Bone marrow (tissue), 2 donors: ENCODE measurements around the gene FAM170B.

Experiments used
- DNase-seq, 2 donors: peaks; one replicate each; lab custom pipeline; 2025; lab: John Stamatoyannopoulos, UW

Gene FAM170B

DNA sequence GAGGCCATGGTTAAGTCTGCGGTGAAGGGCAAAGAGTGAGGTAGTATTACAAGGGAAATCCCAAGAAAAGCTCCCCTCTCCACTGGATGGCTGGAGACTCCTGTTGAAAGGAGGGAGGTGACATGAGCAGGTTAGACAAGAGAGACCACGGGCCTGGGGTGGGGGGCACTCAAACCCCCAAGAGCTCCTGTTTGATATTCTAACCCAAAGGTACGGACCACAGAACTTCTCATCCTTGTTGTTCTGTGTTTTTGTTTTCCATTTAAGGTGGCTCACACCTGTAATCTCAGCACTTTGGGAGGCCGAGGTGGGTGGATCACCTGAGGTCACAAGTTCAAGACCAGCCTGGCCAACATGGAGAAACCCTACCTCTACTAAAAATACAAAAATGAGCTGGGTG lies 30.1 kb downstream of the FAM170B start:
- DNase-seq, result no peak

- DNase-seq, result no peak
Measured at GRCh38 chr10:49099046-49099445, 34.8 kb downstream of the FAM170B start.

GRCh38 chr10:49096890-49097445 lies 36.9 kb downstream of the FAM170B start:
- no peak for DNase-seq

GRCh38 chr10:49094646-49095045 lies 39.2 kb downstream of the FAM170B start:
- no peak for DNase-seq

DNA sequence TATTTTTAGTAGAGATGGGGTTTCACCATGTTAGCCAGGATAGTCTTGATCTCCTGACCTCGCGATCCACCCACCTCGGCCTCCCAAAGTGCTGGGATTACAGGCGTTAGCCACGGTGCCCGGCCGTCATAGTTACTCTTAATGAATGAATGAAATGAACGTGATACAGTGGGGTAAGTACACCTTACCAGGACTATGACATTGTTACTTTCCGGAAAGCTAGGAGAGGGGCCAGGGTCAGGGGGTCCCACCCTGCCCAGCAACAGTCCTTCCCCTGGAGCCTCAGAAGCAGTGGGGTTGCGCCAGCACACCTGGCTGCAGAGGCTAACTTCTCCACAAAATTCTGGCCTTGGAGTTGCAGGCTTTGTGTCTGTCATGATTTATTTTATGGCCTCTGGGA lies 39.9 kb downstream of the FAM170B start:
- DNase-seq, result no peak

DNA sequence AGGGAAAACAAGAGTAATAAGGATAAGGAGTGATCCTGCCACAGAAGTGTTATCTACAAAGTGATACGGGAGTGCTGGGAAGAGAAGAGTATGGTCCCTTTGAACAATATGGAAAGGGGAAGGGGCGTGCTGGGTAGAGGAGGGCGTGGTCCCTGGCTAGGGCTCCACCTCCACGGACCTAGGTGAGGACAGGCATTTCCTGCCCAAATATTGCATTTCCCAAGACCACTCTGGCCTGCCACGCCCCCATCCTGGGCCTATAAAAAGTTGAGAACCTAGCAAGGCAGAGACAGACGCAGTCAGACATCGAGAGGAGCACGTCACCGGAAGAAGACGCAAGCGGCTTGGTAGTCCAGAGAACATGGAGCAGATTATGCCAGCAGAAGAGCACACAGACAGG lies 41.3 kb downstream of the FAM170B start:
- no peak for DNase-seq

- no peak for DNase-seq
Measured at GRCh38 chr10:49091450-49092210, 42.2 kb downstream of the FAM170B start.

GRCh38 chr10:49090696-49091380 lies 43.0 kb downstream of the FAM170B start:
- DNase-seq, result no peak

DNA sequence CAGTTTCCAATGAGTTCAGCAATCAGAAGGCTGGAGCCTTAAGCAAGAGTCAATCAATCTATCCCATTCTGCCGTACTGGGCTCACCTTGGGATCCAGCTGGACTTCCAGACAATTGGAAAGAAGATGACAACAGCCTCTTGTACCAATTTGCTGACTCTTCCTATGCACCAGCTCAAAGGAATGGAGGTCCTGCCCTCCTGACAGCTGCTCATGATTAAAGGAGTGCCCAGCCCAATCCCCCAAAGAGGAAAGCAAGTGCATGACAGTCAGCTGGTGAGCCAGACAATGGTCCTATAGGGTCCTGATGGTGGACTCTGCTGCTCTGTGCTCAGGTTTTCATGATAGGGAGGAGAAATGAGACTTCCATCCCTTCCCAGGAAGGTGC lies 43.6 kb downstream of the FAM170B start:
- DNase-seq, result no peak

DNA sequence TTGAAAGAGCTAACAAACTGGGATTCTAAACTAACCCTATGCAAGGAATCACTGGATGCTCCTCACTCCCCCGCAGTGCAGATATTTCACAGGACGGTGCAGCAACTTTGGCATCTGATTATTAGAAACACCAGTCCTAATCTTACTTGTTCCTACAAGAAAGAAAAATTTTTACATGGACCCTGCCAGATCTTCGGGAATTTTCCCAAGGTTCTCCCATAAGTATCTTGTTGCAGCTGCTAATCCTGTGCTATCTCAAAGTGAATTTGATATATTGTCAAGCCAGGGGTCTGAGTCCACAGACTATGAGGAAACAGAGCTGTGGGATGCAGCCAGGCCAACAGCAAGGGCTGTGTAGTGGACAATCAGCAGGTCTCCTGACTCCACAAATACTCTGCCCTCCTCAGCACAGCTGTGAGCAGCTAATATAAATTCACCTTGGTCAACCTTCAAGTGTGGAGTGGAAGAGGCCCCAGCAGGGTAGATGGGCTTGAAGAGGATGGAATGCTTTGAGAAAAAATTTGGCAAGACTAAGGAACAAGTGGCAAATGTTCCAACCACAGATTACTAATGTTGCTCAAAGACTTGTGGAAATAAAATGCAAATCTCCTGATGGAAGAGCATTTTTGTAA lies 44.1 kb downstream of the FAM170B start:
- no peak for DNase-seq

DNA sequence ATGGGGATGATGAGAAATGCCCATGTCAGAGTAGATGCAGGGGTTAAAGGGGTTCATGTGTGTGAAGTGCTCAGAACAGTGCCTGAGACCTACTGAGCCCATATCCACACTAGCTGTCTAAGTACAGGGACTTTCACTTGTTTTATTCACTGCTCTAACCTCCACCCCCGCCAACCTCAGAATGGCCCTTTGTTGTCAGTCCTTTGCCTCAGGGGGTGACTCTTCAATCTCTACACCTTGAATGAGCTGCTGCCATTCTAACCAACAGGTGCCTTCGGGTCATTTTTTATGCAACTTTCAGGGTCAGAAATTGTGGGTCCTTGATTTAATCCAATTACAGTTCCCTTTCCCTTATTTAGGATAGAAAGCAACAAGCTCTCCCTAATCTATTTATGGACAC lies 44.7 kb downstream of the FAM170B start:
- no peak for DNase-seq

DNA sequence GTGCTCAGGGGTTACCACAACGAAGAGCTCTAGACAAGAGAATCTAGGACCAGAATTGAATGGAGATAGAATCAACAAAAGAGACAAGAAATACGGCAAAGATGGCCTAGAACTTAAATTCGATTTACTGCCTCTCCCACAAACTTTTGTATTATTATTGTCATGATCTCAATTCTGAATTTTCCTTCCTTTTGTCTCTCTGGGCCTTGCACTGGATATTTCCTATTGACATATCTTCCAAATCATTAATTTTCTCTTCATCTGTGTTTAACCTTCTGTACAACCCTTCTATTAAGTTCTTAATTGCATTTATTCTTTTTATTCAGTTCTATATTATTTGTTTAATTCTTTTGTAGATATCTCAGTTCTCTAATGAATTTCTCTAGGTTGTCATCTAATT lies 46.9 kb downstream of the FAM170B start:
- DNase-seq, result no peak

DNA sequence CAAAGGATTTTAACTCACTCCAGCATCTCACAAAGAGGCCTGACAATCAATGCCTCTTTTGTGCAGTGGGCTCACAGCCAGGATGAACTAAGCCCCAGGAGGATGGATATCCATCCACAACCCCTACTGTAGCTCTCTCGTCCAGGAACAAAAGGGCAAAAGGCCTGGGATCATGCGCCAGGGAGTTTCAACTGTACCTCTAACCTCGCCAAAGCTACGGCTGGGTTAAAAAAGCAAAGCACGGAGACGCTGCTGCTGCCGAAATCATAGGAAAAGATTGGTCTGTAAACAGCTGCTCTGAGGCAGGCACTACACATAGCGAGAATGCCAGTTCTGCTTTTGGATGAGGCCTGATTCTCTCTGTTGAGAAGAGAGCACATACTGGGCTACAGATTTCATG lies 50.6 kb downstream of the FAM170B start:
- DNase-seq, result no peak

GRCh38 chr10:49082766-49083165 lies 51.1 kb downstream of the FAM170B start:
- no peak for DNase-seq

GRCh38 chr10:49081547-49082275 lies 52.1 kb downstream of the FAM170B start:
- no peak for DNase-seq
